Measurements from ENCODE around the gene CTSH. TPM values are rescaled to one million over a fixed set of nuclear protein-coding genes. Genes with fewer than 3 reads are reported as not detected.
A peak's percentile ranks its signal among the peaks of the same experiment; 100 is the strongest.
"Not testable (repeated sequence)": the region's sequence is repeated elsewhere in the genome, so short reads cannot be mapped to it uniquely, and the experiment has no call there.

Gene CTSH
- total RNA-seq, 1 donor from 2014 or later = 40.5 TPM

DNA sequence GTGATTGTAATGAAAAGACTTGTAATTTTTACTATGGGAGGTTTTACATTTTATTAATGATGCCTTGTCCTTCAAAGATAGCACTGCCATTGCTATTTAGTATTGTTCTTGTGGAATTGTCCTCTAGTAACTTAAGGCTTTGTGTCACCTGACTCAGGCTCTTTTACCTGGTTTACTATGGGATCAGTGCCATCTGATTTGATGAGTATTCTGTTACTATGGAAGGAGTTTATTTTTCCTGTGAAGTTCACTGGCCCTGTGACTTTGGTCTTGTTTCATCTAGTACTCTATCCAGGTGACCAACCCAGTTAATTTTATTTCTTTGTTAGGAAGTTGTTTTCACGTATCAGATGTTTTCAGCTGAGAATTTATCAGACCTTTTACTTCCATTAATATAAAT is 63.2 kb downstream of the CTSH start:
- intact Hi-C loops (cut with micrococcal nuclease) = no loop called here

DNA sequence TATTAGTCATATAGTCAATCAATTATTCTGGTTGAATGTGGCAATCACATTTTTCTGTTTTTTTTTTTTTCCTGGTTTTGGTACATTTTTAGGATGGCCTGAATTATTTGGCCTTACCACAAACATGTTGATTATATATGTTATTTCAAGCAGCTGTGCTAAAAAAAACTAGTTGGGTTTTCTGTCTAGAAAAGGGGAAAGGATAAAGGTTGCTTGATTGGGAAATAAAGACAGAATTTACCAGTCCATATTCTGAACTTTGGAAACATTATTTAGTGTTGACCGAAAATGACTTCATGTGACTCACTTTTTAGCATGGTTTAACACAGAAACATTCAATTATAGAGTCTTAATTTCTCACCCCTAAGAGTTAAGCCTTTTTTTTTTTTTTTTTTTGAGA is 64.0 kb downstream of the CTSH start:
- Mint-ChIP-seq H3K4me1 (peaks cover 45% of the 10 kb centered on the region), H3K27me3 (no peaks in the 10 kb centered on the region), H3K36me3 (ENCODE audit: low read depth) (peaks cover 33% of the 10 kb centered on the region), H3K27ac (no peak overlapping the region), H3K4me3 (no peak overlapping the region), H3K9me3 (no peaks in the 10 kb centered on the region)
- no peak for DNase-seq
- intact Hi-C loops (cut with micrococcal nuclease) = no loop called here

More for the DNA sequence above, 63.2 kb downstream of the CTSH start:
- H3K27me3 Mint-ChIP-seq = no peaks in the 10 kb centered on the region
- no peak overlapping the region for H3K4me3 Mint-ChIP-seq
- H3K4me1 Mint-ChIP-seq = peaks cover 41% of the 10 kb centered on the region
- H3K9me3 Mint-ChIP-seq = no peaks in the 10 kb centered on the region
- H3K27ac Mint-ChIP-seq = no peak overlapping the region
- no peak for DNase-seq
- peaks cover 36% of the 10 kb centered on the region for H3K36me3 Mint-ChIP-seq (ENCODE audit: low read depth)

DNA sequence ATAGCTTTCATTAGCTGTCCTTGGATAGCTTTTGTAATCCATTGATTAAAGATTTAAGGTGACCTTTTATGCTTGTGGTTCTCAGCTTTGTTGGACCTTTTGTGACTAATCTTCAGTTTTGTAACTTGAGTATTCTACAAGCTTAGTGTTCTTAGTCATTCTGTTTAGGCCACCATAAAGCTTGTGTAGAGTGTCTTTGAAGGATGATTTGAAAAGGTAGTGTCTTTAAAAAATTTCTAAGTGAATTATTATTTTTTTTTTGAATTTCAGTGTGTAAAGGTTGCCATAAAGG is 64.7 kb downstream of the CTSH start:
- Mint-ChIP-seq H3K9me3 (no peaks in the 10 kb centered on the region), H3K4me1 (peaks cover 47% of the 10 kb centered on the region), H3K4me3 (no peak overlapping the region), H3K27me3 (no peaks in the 10 kb centered on the region), H3K36me3 (ENCODE audit: low read depth) (peaks cover 32% of the 10 kb centered on the region), H3K27ac (peak overlapping the region; percentile 66)
- intact Hi-C loops (cut with micrococcal nuclease) = no loop called here
- no peak for DNase-seq

DNA sequence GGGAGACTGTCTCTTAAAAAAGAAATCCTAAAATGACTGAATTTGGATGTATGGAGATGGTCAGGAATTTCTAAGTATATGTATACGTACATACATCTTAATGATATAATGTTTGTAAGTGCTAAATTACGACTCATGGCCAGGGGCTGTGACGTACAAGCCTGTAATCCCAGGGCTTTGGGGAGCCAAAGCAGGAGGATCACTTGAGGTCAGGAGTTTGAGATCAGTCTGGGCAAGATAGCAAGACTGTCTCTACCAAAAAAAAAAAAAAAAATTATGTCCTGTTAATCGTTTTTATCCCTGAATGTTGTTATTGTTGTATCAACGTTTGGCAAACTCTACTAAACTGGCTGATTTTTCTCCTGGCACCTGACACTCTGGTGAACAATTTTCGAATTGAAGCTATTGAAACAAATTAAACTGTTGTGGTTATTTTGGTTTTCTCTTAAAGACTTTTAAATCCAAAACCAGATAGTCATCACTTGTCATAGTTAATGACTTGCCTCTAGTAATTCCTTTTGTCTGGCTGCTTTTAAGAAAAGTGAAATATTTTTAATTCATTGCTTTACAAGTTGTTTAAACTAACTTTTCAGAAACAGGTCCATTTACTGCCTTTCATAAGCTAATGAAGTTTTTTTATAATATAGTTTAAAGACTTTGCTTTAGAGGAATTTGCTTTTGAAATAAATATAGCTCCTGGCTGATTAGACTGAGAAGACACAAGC is 65.2 kb downstream of the CTSH start:
- H3K4me3 Mint-ChIP-seq = peak overlapping the region; percentile 31
- H3K9me3 Mint-ChIP-seq = no peaks in the 10 kb centered on the region
- no peak for DNase-seq
- peak overlapping the region; percentile 66 for H3K27ac Mint-ChIP-seq
- peaks cover 52% of the 10 kb centered on the region for H3K4me1 Mint-ChIP-seq
- no peaks in the 10 kb centered on the region for H3K27me3 Mint-ChIP-seq
- H3K36me3 Mint-ChIP-seq (ENCODE audit: low read depth) = peaks cover 32% of the 10 kb centered on the region
- intact Hi-C loops (cut with micrococcal nuclease) = loop anchor here (10.0 kb wide), 2 partner anchors 445 to 1095 kb away; partner anchors contain the start of genes BCL2A1 and IREB2

DNA sequence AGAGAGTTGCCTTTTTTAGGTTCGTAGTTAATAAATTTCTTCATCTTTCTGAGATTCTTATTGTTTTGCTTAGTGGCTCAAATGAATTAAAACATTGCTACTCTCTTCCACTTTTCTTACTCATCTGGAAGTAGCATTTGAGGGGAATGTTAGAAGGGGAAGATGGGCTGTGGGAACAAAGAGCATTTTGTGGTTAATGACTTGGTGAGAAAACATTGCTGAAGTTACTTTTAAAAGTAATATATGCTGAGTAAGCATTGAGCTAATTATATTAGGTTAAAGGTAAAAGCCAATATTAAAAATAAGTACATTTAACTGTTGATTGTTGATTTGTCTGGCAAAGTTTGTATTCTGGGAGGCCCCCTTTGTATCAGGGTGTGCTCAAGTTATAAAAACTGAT is 66.5 kb downstream of the CTSH start:
- H3K27me3 Mint-ChIP-seq = no peaks in the 10 kb centered on the region
- peaks cover 55% of the 10 kb centered on the region for H3K4me1 Mint-ChIP-seq
- peak overlapping the region; percentile 3 for H3K27ac Mint-ChIP-seq
- peaks cover 35% of the 10 kb centered on the region for H3K36me3 Mint-ChIP-seq (ENCODE audit: low read depth)
- no peaks in the 10 kb centered on the region for H3K9me3 Mint-ChIP-seq
- intact Hi-C loops (cut with micrococcal nuclease) = loop anchor here (10.0 kb wide), 2 partner anchors 444 to 1096 kb away; partner anchors contain the start of genes BCL2A1 and IREB2
- DNase-seq = no peak
- no peak overlapping the region for H3K4me3 Mint-ChIP-seq

DNA sequence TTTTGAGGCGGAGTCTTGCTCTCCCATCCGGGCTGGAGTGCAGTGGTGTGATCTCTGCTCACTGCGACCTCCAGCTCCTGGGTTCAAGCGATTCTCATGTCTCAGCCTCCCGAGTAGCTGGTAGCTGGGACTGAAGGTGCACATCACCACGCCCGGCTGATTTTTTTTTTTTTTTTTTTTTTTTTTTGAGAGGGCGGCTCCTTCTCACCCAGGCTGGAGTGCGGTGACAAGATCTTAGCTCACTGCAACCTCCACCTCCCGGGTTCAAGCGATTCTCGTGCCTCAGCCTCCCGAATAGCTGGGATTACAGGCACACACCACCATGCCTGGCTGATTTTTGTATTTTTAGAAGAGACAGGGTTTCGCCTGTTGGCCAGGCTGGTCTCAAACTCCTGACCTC is 67.9 kb downstream of the CTSH start:
- DNase-seq = peak; percentile 57
- H3K27me3 Mint-ChIP-seq, H3K27ac Mint-ChIP-seq, H3K9me3 Mint-ChIP-seq: not testable (repeated sequence)
- H3K4me3 Mint-ChIP-seq = peak overlapping the region; percentile 36
- intact Hi-C loops (cut with micrococcal nuclease) = loop anchor here (10.0 kb wide), 2 partner anchors 442 to 1098 kb away; partner anchors contain the start of genes BCL2A1 and IREB2
- peaks cover 51% of the 10 kb centered on the region for H3K4me1 Mint-ChIP-seq
- peaks cover 30% of the 10 kb centered on the region for H3K36me3 Mint-ChIP-seq (ENCODE audit: low read depth)

DNA sequence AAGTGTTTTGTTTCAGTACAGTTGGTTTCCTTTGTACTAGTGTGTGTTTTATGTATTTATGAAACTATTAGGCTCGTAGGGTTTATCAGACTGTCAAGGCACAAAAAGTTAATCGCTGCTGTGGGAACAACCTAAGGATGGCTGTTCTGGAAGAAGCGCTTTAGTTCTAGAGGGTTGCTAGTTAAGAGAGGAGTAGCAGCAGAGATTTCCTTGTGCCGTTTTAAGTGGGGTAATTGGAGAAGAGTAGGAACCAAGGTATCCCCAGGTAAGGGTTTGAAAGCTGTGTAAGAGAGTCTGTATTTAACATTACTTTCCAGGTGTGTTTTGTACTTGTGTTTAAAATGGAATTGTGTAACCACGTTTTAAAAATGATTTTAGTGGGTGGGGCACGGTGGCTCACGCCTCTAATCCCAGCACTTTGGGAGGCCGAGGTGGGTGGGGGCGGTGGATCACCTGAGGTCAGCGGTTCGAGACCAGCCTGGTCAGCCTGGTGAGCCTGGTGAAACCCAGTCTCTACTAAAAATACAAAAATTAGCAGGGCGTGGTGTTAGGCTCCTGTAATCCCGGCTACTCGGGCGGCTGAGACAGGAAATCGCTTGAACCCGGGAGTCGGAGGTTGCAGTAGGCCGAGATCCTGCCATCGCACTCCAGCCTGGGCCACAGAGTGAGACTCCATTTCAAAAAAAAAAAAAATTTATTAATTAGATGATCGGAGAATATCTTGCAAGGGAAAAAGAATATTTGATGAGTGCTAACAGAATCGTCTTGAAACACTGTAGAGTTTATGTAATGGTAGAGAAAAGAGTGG is 69.5 kb downstream of the CTSH start:
- Mint-ChIP-seq H3K4me3 (peak overlapping the region; percentile 96), H3K27ac (peak overlapping the region; percentile 100), H3K27me3 (no peaks in the 10 kb centered on the region), H3K4me1 (peaks cover 51% of the 10 kb centered on the region), H3K9me3 (no peaks in the 10 kb centered on the region), H3K36me3 (ENCODE audit: low read depth) (peaks cover 21% of the 10 kb centered on the region)
- DNase-seq = peak; percentile 64
- intact Hi-C loops (cut with micrococcal nuclease) = loop anchor here (10.0 kb wide), 2 partner anchors 441 to 1099 kb away; partner anchors contain the start of genes BCL2A1 and IREB2

DNA sequence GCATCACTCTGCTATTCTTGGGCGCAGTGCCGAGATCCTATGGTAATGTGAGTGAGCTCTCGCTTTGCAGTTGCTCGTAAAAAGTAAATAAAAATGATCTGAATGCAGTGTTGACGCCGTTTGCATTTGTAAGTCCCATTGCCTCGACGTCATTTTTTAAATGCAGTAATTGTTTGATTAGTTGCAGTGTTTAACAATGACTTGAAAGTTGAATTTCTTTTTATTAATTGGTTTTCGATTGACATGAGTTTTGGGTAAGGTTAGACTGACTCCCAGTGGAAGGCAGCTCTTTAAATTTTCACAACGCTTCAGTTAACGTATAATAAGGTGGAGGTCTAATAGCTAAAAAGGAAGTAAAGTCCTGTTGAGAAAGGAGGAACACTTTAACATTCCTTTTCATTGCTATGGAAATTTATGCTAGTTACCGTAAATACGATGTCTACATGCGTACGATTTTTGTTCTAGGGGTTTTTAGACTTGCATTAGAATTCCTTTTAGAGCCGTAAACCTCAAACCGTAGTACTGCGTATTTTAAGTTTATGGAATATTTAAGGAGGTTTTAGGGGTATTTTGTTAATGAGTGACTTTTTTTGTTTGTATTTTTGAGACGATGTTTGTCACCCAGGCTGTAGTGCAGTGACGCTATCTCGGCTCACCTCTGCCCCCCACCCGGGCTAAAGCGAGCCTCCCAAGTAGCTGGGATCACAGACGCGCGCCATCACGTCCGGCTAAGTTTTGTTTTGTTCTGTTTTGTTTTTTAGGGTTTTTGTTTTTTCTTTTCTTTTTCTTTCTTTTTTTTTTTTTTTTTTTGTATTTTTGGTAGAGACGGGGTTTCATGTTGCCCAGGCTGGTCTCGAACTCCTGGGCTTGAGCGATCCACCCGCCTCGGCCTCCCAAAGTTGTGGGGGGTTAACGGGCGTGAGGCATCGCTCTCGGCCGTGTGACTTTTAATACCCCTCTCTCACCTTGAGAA is 70.8 kb downstream of the CTSH start:
- no peaks in the 10 kb centered on the region for H3K9me3 Mint-ChIP-seq
- peak overlapping the region; percentile 96 for H3K4me3 Mint-ChIP-seq
- peaks cover 19% of the 10 kb centered on the region for H3K36me3 Mint-ChIP-seq (ENCODE audit: low read depth)
- H3K27me3 Mint-ChIP-seq = no peaks in the 10 kb centered on the region
- peaks cover 41% of the 10 kb centered on the region for H3K4me1 Mint-ChIP-seq
- intact Hi-C loops (cut with micrococcal nuclease) = loop anchor here (1.0 to 10.0 kb wide), 4 partner anchors 14 to 1101 kb away; partner anchors contain the start of genes BCL2A1 and IREB2
- peak; percentile 85 for DNase-seq
- H3K27ac Mint-ChIP-seq = peak overlapping the region; percentile 100

DNA sequence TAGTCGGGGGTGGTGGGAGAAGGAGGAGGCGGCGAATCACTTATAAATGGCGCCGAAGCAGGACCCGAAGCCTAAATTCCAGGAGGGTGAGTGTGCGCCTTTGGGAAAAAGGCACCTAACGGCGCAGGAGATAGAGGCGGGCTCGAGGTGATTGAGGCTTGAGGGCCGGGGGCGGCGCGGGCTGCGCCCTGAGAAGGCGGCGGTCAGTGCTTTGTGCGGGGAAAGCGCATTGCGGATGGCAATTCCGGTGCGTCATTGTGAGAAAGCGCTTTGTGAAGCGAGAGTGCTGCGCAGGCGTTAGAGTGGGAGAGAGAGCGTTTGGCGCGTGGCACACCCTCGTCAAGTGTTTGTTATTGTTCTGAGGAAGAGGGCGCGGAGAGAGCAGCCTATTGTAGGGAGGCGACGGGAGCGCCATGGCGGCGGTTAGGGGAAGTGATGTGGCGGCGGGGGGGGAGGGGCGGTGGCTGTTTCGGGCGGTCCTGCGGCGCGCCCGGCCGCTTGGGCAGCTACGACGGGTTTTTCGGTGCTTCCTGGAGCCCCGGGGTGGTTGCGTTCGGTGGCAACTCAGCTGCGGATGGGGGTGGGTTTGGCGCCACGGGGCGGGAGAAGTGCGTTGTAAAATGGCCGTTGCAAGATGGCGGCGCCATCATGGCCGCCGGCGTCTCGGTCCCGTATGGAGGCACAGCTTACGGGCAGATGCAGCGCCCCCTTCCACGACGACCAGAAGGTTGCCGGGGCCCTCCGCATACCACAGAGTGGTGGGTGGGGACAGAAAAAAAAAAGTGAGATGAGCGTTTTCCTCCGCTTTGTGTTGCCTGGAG is 71.7 kb downstream of the CTSH start:
- Mint-ChIP-seq H3K27ac (peak overlapping the region; percentile 100), H3K4me3 (peak overlapping the region; percentile 96), H3K27me3 (no peaks in the 10 kb centered on the region), H3K9me3 (no peaks in the 10 kb centered on the region), H3K4me1 (peaks cover 38% of the 10 kb centered on the region), H3K36me3 (ENCODE audit: low read depth) (peaks cover 19% of the 10 kb centered on the region)
- DNase-seq = peak; percentile 97
- intact Hi-C loops (cut with micrococcal nuclease) = loop anchor here (1.0 to 10.0 kb wide), 4 partner anchors 13 to 1102 kb away; partner anchors contain the start of genes BCL2A1 and IREB2

DNA sequence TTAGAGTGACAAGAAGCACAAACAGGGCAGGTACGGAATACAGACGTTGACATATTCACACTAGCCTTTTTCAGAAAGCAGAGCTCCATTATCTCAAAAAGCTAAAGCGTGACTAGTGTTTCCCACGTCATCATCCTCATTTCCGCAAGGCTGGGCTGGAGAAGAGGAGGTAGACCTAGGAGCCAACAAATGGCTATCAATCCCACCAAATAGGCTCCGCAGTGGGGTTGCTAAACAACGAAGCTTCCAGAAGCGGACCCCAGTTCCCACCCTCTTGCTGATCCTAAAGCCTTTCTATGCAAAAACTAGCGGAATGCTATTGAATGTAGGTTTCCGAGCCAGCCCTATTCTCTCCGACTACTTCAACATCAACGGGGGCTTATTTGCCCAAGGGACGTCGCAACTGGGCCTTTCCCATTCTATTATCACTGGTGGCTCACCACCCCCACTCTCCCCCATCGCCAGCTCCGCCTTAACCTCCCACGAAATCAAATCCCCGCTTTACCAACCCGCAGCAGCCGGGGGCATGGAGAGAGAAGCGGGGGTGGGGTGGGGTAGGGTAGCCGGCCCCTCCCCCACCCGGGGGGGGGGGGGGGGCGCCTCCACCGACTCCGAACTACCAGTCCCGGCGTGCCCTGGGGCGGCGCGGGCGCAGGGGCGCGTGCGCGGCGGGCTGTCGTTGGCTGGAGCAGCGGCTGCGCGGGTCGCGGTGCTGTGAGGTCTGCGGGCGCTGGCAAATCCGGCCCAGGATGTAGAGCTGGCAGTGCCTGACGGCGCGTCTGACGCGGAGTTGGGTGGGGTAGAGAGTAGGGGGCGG is 72.5 kb downstream of the CTSH start, which contains the start of gene MORF4L1:
Gene MORF4L1, plus strand, starts transcription at position 736 of the 817 bp plus-strand sequence. CDS start 128 bp downstream, outside the sequence.
- intact Hi-C loops (cut with micrococcal nuclease) = loop anchor here (5.0 to 10.0 kb wide), 3 partner anchors 115 to 1102 kb away; partner anchors contain the start of genes BCL2A1 and IREB2
- Mint-ChIP-seq H3K4me1 (peaks cover 31% of the 10 kb centered on the region), H3K27ac (peak within 1 kb of the TSS; percentile 100), H3K9me3 (no peaks in the 10 kb centered on the region), H3K36me3 (ENCODE audit: low read depth) (peaks cover 19% of the 10 kb centered on the region), H3K4me3 (peak within 1 kb of the TSS; percentile 96), H3K27me3 (no peaks in the 10 kb centered on the region)
- peak; percentile 99 for DNase-seq

DNA sequence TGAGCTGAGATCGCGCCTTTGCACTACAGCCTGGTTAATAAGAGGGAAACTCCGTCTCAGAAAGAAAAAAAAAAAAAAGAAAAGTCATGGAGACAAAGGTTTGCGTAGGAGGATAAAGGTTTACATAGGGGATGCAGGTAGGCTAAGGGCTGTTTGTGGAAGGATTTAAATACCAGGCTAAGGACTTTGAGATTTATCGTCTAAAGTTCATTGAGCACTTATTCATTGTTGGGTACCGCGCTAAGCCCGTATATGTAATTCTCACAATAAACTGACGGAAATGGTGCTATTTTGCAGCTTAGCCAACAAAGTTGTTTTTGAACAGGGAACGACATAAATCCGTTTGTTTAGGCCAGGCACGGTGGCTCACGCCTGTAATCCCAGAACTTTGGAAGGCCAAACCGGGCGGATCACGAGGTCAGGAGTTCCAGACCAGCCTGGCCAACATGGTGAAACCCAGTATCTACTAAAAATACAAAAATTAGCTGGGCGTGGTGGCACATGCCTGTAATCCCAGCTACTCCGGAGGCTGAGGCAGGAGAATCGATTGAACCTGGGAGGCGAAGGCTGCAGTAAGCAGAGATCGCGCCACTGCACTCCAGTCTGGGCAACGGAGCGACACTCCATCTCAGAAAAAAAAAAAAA is 73.2 kb downstream of the CTSH start:
- peak overlapping the region; percentile 84 for H3K27ac Mint-ChIP-seq
- intact Hi-C loops (cut with micrococcal nuclease) = loop anchor here (5.0 to 10.0 kb wide), 3 partner anchors 114 to 1103 kb away; partner anchors contain the start of genes BCL2A1 and IREB2
- peaks cover 19% of the 10 kb centered on the region for H3K36me3 Mint-ChIP-seq (ENCODE audit: low read depth)
- peaks cover 30% of the 10 kb centered on the region for H3K4me1 Mint-ChIP-seq
- not testable (repeated sequence) for H3K9me3 Mint-ChIP-seq, H3K27me3 Mint-ChIP-seq
- peak overlapping the region; percentile 96 for H3K4me3 Mint-ChIP-seq
- peak; percentile 59 for DNase-seq
